GM11168 (cell line): ENCODE results near the gene STX8.

ENCODE experiments used
- in situ Hi-C: fragments of 300-500 bp; cut with MboI; formaldehyde crosslinking; loops from one replicate; pipeline ENCODE4 v1.12.0; 2022; ENCODE audit warnings: low sequenced_read_pairs; ENCODE audit not compliant: unreplicated experiment

The STX8 gene

GRCh38 chr17:9517396-9517795 lies 58.2 kb downstream of the STX8 start:
- in situ Hi-C loops, result loop anchor here (10.0 kb wide), 1 partner anchor 113 kb away; no protein-coding TSS in a partner anchor

GRCh38 chr17:9513266-9513665 lies 62.4 kb downstream of the STX8 start:
- in situ Hi-C loops, result loop anchor here (10.0 kb wide), 1 partner anchor 108 kb away; no protein-coding TSS in a partner anchor

- in situ Hi-C loops, result loop anchor here (10.0 kb wide), 1 partner anchor 108 kb away; no protein-coding TSS in a partner anchor
Observed at GRCh38 chr17:9512323-9513168, 63.1 kb downstream of the STX8 start.

GRCh38 chr17:9509236-9509816 lies 66.3 kb downstream of the STX8 start:
- in situ Hi-C loops, result no loop called here

GRCh38 chr17:9499041-9499440 lies 76.6 kb downstream of the STX8 start:
- in situ Hi-C loops, result no loop called here

- in situ Hi-C loops, result no loop called here
Observed at GRCh38 chr17:9498490-9498889, 77.1 kb downstream of the STX8 start.

GRCh38 chr17:9488556-9488955 lies 87.1 kb downstream of the STX8 start:
- in situ Hi-C loops, result no loop called here

- in situ Hi-C loops, result no loop called here
Observed at GRCh38 chr17:9487406-9487805, 88.2 kb downstream of the STX8 start.

GRCh38 chr17:9484789-9485188 lies 90.8 kb downstream of the STX8 start:
- in situ Hi-C loops, result no loop called here

GRCh38 chr17:9479964-9480363 lies 95.7 kb downstream of the STX8 start:
- in situ Hi-C loops, result no loop called here

GRCh38 chr17:9478889-9479288 lies 96.7 kb downstream of the STX8 start:
- in situ Hi-C loops, result no loop called here

- in situ Hi-C loops, result no loop called here
Observed at GRCh38 chr17:9475101-9475658, 100.4 kb downstream of the STX8 start.

GRCh38 chr17:9473711-9474110 lies 101.9 kb downstream of the STX8 start:
- in situ Hi-C loops, result no loop called here

GRCh38 chr17:9472541-9472940 lies 103.1 kb downstream of the STX8 start:
- in situ Hi-C loops, result no loop called here

- in situ Hi-C loops, result no loop called here
Observed at GRCh38 chr17:9472094-9472493, 103.5 kb downstream of the STX8 start.

- in situ Hi-C loops, result no loop called here
Observed at GRCh38 chr17:9470171-9470570, 105.4 kb downstream of the STX8 start.

GRCh38 chr17:9468937-9469336 lies 106.7 kb downstream of the STX8 start:
- in situ Hi-C loops, result no loop called here

GRCh38 chr17:9468532-9468931 lies 107.1 kb downstream of the STX8 start:
- in situ Hi-C loops, result no loop called here

GRCh38 chr17:9467518-9467917 lies 108.1 kb downstream of the STX8 start:
- in situ Hi-C loops, result no loop called here

- in situ Hi-C loops, result no loop called here
Observed at GRCh38 chr17:9465210-9465921, 110.3 kb downstream of the STX8 start.

- in situ Hi-C loops, result loop anchor here (5.0 kb wide), 1 partner anchor 85 kb away; no protein-coding TSS in a partner anchor
Observed at GRCh38 chr17:9457005-9457404, 118.6 kb downstream of the STX8 start.
